Skeletal muscle cell (primary cell): ENCODE results near the gene SCP2.
A peak's percentile ranks its signal among the peaks of the same experiment; 100 is the strongest.

Source experiments
- DNase-seq: peaks from one replicate; pipeline ENCODE4 v3.0.0-alpha.2; 2010; ENCODE audit warnings: low read depth
- H3K4me3 ChIP-seq: 2 replicates; pipeline ENCODE4 v1.5.1; 2011; ENCODE audit warnings: low read depth, mild to moderate bottlenecking, control low read depth, low read length, moderate library complexity

Gene SCP2

DNA sequence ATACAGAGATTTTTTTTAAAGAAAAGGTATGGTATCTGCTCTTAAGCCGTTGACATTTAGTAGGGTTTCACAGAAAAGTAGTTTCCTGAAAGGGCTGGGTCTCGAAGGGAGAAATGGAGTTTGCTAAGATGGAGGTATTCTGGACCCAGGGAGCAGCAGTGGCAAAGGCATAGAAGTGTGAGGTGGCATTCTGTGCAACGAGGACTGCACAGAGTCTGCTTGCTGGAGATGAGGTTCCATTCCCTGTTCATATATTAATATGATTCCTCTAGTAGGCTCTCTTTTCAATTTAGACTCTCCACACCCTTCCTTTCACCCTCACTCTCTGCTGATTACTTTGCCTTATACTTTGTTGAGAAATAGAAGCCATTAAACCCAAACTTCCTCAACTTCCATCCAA is 96.5 kb downstream of the SCP2 start:
- no peak overlapping the region for H3K4me3 ChIP-seq
- no peak for DNase-seq

DNA sequence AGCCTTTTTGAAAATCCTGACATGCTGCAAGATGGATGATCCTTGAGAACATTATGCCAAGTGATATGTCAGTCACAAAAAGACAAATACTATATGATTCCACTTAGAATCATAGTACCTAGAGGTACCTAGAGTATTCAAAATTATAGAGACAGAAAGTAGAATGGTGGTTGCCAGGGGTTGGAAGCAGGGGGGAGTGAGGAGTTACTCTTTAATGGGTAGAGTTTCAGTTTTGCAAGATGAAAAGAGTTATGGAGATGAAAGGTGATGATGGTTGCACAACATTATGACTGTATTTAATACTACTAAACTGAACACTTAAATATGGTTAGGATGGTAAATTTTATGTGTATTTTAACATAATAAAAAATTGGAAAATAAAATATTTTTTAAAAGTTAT is 97.0 kb downstream of the SCP2 start:
- DNase-seq: no peak

DNA sequence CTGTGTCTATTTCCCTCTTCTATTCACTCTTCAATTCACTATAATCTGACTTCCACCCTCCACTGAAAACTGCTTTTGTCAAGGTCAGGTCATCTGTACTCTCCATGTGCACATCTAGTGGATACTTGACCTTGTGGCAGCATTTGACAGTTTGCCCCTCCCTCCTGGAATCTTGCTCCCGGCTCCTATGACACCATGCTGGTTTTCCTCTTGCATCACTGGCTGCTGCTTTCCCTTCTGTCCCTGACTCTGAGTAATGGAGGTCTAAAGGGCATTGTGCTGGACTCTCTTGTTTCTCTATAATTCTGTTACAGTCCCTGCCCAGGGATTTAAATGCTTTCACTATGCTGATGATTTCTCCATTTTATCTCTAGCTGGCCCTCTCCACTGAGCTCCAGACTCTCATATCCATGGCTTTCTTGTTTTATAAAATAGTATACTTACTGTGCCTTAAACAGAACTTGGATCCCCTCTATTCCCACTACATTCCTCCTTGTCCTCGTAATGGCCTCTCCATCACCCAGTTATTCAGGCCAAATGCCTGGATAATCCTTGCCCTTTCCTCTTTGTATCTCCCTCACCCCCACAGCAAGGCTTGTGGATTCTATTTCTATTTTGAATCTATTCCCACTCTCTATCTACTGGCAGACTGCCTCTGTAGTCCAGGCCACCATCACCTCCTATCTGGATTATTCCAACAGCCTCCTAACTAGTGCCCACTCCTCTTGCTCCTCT is 98.1 kb downstream of the SCP2 start:
- H3K4me3 ChIP-seq: no peak overlapping the region
- DNase-seq: peak; percentile 56

More for the DNA sequence above, 97.0 kb downstream of the SCP2 start:
- H3K4me3 ChIP-seq: no peak overlapping the region

DNA sequence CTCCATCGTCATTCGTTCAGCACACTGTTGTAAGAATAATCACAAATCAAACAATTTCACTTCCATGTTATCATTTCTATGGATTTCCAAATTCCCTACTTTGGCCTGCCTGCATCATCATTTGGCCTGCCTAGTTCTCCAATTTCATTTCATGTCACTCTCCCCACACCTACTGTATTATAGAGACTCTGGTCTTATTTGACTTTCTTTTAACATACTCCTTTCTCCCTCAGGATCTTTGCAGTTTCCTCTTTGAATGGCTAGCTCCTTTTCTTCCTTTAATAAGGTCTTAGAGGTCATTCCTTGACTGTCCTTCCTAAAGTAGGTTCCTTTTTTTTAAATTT is 98.7 kb downstream of the SCP2 start:
- no peak for DNase-seq
- H3K4me3 ChIP-seq: no peak overlapping the region

DNA sequence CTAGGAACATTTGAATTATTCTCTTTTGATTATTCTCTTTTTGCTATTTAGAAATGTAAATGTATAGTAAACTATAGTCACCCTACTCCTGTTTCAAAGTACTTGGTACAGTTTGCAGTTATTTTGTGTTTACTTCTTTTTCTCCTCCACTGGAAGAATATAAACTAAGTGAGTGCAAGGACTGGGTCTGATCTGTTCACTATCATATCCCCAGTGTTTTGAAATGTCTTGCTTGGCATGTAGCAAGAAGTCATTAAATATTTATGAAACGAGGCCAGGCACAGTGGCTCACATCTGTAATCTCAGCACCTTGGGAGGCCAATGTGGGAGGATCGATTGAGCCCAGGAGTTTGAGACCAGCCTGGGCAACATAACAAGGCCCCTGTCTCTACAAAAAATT is 99.2 kb downstream of the SCP2 start:
- DNase-seq: no peak
- H3K4me3 ChIP-seq: no peak overlapping the region

DNA sequence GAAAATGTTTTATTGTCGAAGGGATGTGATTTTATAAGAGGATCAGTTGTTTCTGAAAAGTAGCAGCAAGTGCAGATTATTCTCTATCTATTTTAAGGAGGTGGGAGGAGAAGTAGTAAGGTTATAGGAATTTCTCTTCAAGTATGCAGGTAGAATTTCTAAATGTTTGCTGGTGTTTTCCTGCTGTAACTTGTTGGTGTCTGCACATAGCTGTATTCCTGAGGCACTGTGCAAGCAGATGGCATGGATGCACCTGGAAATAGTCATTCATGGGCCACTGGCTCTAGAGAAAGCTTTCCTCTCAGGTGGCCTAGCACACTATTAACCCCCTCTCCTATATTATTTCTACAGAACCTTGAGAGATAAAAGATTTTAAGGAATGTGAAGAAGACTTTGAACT is 104.7 kb downstream of the SCP2 start:
- no peak for DNase-seq
- H3K4me3 ChIP-seq: no peak overlapping the region

DNA sequence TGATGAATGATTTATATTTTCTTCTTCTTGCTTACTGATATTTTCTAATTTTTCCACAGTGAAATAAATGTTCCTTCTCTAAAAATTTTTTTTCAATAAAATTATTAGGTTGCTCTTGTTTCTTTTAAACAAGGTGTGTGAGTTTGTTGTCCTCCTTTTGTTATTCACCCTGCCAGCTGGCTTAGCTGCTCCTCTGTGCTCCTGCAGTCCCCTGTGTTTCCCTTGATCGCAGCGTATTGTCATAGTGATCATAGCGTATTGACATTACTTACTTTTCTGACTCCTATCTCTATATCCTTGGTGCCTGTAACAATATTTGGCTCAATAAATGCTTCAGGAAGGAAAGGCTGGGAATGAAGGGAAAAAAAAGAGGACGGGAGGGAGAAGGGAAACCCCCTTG is 110.1 kb downstream of the SCP2 start:
- DNase-seq: no peak

DNA sequence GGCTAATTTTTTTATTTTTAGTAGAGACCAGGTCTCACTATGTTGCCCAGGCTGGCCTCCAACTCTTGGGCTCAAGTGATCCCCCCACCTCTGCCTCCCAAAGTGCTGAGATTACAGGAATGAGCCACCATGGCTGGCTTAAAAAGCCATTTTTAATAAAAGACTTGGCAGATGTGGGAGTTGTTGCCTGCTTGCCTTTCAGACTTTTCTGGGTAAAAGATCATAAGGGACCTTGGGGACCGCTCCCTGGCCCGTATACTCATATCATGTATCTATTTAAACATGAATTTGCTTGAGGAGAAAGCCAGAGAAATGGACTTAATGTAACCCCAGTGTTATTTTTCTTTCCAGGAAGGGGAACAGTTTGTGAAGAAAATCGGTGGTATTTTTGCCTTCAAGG is 111.5 kb downstream of the SCP2 start:
- no peak for DNase-seq

More for the DNA sequence above, 110.1 kb downstream of the SCP2 start:
- no peak overlapping the region for H3K4me3 ChIP-seq

DNA sequence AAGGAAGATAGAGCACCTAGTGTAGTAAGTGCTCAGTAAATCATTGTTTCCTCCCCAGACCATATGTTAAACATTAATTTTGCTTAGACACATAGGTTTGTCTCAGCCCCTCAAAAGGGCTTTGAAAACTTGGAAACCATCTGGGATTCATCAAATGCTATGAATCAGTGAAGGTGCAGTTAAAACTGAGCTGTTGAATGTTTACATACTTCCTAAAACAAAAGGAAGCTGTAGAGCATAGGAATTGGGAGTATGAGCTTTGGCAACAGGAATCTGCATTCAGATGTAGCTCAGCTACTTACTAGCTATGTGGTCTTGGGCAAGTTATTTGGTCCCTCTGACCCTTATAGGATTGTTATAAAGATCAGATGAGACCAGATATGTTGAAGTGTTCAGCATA is 116.2 kb downstream of the SCP2 start:
- DNase-seq: no peak
- H3K4me3 ChIP-seq: no peak overlapping the region

More for the DNA sequence above, 111.5 kb downstream of the SCP2 start:
- no peak overlapping the region for H3K4me3 ChIP-seq

DNA sequence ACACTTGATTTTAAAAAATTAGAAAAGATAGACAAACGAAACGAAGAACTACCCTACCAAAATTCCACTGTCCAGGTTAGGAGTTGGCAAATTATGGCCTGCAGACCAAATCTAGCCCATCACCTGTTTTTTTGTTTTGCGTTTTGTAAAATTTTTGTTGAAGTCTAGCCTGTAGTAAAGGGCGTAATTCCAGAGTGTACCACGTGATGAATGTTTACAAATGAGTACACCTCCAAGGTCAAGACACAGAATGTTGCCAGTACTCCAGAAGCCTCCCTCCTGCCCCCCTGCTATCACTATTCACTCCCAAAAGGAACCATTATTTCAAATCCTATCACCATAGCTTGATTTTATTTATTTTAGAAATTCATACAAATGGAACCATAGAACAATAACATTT is 117.8 kb downstream of the SCP2 start:
- no peak overlapping the region for H3K4me3 ChIP-seq
- no peak for DNase-seq

DNA sequence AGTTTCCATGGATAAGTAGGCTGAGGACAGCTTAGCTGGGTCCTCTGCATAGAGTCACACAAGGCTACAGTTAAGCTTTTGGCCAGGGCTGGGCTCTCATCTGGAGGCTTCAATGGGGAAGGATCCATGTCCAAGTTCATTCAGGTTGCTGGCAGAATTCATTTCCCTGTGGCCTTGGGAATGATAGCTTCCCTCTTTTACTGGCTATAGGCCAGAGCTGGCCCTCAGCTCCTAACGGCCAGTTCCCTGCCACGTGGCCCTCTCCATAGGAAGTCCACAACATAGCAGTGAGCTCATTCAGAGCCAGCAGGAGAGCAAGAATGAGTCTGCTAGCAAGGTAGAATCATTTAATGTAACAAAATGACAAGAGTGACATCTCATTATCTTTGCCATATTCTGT is 119.9 kb downstream of the SCP2 start:
- H3K4me3 ChIP-seq: no peak overlapping the region
- DNase-seq: no peak

DNA sequence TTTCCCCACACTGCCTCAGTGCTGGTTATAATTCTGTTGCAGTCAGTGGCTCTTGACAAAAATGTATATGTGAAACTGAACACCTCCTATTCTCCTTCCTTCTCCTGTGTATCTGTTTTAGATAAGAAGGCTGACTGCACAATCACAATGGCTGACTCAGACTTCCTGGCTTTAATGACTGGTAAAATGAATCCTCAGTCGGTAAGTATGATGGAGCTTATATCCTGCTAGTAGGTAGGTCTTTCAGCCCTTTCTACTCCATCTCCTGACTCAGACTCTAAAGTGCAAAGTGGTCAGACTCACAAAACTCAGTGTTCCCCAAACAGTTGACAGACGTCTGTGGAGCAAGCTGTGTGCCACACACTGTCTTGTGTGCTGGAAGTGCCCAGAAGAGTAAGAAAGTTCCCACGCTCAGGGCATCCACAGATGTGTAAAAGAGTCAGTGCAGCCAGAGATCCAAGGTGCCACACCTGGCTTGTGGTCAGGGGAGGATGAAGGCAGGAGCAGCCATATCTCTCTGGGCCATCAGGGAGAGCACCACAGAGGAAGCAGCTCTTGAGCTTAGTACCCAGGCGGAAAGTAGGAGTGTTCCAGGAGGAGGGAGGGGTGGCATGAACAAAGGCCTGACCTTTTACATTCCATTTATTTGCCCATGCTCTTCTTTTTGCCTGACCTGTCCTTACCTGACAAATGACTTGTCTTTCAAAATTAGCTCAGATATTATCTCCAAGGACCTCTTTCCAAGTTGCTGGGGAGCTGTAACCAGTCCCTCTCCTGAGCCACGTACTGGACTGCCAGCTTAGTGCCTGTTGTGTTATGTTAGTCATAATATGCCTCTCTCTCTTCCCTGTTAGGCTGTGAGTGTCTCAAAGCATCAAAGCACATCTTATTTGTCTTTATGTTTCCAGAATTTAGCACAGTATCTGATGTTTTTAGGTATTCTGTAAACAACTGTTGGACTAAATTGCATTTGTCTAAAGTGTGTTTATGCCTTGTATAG is 121.0 kb downstream of the SCP2 start:
- DNase-seq: no peak
- H3K4me3 ChIP-seq: no peak overlapping the region

DNA sequence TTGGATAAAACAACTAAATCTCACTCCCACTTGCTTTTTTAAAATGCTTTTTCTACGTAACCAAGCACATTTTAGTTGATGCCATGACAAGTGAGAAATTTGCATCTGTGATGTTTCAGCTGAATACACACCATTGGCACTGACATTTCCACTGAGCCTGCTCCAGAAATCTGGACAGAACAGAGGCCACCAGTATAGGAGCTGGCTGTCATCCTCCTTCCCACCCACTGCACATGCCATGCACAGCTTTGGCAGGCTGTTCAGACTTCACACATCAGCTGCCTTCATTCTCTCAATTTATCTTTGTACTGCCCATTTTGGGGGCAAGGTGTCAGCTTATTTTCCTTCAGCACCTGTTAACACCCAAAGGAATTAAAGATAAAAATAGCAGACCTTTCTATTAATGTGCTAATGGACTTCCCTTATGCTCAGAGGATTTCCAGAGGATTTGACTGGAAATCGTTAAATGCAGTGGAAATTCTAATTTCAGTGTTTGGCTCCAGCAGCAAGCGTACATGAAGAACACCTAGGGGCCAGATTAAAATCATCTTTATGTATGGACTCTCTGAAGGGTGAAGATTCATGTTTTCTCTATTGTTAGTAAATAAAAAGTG is 122.0 kb downstream of the SCP2 start:
- no peak for DNase-seq
- no peak overlapping the region for H3K4me3 ChIP-seq

DNA sequence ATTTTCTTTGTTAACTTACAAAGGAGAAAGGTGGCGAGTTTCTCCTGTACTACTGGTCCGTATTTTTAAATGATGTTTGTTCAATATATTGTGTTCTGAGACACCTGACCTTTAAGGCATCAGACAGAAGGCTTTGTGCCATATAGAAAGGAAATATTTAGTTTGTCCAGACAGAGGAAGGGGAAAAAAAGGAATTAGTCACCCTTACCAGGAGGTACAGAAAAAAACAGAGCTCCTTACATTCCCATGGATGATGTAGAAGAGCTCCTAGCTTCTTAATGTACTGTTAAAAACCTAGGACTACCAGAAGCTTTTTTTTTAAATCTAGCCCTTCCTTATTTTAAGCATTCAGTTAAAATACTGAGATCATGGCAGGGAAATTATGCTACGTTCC is 122.5 kb downstream of the SCP2 start:
- no peak overlapping the region for H3K4me3 ChIP-seq
- DNase-seq: no peak

DNA sequence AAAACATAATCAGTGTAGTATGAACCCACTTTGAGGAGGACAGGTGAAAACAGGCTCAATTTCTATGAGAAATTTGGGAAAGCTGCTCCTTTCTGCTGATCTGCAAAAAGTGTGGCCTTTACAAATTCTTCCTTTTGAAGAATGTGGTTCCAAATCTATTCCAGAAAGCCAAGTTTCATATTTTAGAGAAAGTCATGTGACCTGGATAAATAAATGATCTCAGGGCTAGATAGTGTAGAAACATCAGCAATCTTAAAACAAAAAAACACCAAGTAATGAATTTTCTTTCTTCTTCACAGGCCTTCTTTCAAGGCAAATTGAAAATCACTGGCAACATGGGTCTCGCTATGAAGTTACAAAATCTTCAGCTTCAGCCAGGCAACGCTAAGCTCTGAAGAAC is 123.2 kb downstream of the SCP2 start:
- no peak for DNase-seq
- no peak overlapping the region for H3K4me3 ChIP-seq

DNA sequence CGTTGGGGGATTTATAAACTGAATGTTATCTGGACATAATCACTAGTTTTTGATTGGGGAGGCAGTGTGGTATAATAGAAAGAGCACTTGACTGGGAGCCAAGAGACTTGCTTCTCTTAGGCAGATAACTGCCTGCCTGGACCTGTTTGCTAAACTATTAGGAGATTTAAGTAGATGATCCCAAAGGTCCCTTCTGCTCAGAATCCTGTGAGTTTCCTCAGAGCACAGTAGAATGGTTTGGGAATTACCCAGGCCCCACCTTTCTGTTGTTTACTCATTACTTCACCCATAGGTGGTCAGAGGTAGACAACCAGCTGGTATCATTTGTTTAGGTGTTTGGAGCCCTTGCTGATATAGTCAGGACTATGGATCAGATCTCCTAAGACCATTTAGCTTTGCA is 124.6 kb downstream of the SCP2 start:
- no peak for DNase-seq
- no peak overlapping the region for H3K4me3 ChIP-seq

DNA sequence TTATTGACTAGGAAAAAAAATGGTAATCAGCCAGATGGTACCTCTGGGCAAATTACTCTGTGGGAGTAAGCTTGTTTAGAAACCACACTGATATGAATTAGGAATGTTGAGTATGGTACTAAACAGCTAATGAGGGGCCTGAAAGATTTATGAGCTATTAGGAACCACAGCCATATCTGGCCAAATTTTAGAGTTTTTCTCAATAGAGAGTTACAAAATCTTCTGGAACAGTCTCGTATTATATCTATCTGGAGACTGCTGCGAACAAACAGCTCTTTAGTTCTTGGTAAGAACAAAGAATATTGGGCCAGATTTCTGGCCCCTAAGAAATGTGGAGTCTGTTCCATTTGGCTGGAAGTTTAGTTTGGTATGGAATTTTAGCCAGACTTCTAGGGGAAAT is 130.1 kb downstream of the SCP2 start:
- DNase-seq: no peak
- H3K4me3 ChIP-seq: no peak overlapping the region

DNA sequence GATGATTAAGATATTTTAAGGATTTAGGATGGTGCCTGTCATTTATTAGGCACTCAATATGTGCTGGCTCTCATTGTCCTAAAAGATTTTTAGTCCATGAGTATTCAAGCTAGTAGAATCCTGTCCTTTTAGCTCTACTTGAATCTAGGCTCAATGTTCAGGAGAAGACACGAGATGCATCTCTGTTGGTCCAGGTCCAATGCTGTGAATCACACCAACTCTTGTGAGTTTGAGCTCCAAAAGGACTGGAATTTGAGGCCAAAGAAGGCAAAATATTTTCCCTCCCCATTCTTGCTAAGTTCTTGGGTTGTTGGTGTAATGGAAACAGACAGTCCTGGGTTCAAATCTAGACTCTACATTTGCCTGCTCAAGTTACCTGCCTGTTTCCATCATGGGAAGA is 133.5 kb downstream of the SCP2 start:
- no peak for DNase-seq
- H3K4me3 ChIP-seq: no peak overlapping the region

DNA sequence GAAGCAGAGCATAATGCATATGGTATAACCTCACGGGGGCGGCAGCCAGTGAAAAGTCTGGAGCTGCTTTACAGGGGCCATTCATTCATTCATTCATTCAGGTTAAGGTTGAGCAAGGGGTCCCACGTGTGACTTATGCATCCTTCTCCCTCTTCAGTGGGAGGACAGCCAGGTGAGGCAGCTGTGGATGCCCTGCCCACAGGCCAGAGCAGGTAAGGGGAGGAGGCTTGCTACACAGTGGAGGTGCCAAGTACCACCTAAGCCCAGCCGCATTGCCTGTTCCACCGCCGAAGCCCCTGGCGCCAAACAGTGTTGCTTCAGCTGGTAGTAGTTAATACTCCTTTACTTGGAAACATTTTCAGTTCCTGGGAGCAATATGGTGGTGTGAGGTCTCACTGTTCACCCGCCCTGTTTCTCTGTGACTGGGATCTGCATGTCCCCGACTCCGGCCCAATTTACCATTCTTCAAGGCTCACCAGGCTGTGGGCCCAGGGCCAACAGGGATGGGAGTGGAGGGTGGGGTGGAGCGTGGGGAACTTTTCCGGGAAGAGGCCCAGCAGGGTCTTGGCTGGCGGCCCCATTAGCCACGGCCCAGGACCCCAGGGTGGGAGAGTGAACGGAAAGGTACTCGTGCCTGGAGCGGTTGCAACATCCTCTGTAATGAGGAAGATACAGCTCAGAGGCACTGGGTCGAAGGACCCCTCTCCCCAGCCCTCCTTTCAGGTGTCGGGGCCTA is 134.2 kb downstream of the SCP2 start:
- no peak for DNase-seq
- peak overlapping the region; percentile 42 for H3K4me3 ChIP-seq
